ENCODE measurements around the gene FOSL1.

DNA sequence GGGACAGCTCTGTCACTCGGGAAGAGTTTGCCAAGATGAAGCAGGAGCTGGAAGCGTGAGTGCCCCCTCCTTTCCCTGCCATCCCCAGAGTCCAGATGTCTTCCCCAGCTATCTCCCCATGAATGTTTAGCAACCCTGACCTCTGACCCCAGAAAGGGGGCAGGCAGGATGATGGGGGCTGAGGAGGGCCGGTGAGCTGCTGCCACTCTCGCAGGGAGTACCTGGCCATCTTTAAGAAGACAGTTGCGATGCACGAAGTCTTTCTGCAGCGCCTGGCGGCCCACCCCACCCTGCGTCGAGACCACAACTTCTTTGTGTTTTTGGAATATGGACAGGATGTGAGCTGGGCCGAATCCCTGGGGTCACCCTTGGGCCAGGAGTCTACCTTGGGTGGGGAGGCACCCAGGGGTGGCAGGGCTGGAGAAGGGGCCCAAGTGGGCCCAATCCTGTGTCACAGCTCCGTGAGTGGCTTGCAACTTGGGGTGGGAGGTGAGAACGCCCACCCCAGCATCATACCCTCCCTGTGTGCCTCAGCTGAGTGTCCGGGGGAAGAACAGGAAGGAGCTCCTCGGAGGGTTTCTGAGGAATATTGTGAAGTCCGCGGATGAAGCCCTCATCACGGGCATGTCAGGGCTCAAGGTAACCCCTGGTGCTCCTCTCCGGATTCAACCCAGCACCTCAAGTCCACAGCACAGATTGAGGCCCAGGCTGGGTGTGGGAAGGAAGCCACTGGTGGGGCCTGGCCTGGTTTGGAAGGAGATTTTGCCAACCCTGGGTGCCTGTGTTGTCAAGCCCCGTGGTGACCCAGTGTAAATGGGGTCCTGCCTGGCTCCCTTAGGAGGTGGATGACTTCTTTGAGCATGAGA lies 49.7 kb downstream of the FOSL1 start:
- no peak for TF ChIP-seq POLR2A (IDR thresholded peaks at IDR 0.05)
- TF ChIP-seq, protein P1, sequence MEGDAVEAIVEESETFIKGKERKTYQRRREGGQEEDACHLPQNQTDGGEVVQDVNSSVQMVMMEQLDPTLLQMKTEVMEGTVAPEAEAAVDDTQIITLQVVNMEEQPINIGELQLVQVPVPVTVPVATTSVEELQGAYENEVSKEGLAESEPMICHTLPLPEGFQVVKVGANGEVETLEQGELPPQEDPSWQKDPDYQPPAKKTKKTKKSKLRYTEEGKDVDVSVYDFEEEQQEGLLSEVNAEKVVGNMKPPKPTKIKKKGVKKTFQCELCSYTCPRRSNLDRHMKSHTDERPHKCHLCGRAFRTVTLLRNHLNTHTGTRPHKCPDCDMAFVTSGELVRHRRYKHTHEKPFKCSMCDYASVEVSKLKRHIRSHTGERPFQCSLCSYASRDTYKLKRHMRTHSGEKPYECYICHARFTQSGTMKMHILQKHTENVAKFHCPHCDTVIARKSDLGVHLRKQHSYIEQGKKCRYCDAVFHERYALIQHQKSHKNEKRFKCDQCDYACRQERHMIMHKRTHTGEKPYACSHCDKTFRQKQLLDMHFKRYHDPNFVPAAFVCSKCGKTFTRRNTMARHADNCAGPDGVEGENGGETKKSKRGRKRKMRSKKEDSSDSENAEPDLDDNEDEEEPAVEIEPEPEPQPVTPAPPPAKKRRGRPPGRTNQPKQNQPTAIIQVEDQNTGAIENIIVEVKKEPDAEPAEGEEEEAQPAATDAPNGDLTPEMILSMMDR (IDR thresholded peaks at IDR 0.05): no peak

All from tibial nerve (tissue), 3 donors.